Islet precursor cell (in vitro differentiated cells): ENCODE results near the gene COPZ2.
"Not testable (repeated sequence)": the region's sequence is repeated elsewhere in the genome, so short reads cannot be mapped to it uniquely, and the experiment has no call there.

Source experiments
- DNase-seq: peaks from one replicate; pipeline ENCODE4 v3.0.0-alpha.2; 2018

COPZ2 gene

DNA sequence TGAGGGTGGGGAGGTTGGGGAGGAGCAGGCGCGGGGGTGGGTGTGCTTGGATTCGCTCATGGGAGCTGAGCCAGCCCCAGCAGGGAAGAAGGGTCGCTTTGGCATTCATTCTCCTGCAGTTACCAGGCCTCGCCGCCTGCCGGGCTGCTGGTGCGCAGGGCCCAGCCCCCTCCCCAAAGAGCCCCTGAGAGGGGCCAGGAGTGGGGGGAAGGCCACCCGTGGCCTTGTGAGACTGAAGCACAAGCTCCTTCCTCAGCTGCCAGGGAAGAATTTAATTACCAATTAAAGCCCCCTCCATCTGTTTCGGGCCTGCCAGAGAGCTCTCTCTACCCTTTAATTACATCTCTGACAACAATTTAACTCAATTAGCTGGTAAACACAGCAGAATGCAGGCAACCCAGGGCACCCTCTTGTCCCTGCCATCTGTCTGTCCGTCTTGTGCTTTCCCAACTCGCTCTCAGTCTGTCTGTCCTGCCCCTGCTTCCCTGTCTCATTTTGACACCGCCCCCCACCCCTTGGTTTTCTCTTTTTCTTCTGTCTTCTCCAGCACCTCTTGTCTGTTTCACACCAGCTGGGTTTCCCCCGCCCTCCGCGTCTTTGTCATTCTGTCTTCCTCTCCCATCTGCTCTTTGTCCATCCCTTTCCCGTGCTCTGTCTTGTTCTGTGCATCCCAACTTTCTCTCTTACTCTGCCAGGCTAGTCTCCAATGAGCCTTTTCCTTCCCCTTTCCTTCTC is 34.0 kb downstream of the COPZ2 start:
- peak; percentile 87 for DNase-seq

DNA sequence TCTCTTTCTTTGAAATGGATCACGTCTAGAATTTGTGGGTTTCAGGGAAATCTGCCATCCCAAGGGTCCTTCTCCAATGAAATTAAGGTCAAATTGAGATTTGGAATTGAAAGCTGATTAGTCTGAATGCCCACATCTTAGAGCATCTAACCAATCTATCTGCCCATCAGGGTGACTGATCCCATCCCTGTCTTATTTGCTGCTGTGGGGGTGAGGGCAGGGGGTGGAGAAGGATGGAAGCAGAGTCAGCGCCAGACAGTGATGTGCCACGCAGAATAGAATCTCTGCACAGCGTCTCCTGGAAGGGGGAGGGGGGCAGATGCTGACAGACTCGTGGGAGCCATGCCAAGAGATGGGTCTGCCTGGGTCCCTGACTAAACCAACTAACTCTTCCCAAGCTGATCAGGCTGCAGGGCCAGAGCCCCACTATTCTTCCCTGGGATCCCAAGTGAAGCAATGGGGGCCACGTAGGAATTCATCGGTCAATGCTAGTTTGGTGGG is 34.6 kb downstream of the COPZ2 start:
- peak; percentile 78 for DNase-seq

DNA sequence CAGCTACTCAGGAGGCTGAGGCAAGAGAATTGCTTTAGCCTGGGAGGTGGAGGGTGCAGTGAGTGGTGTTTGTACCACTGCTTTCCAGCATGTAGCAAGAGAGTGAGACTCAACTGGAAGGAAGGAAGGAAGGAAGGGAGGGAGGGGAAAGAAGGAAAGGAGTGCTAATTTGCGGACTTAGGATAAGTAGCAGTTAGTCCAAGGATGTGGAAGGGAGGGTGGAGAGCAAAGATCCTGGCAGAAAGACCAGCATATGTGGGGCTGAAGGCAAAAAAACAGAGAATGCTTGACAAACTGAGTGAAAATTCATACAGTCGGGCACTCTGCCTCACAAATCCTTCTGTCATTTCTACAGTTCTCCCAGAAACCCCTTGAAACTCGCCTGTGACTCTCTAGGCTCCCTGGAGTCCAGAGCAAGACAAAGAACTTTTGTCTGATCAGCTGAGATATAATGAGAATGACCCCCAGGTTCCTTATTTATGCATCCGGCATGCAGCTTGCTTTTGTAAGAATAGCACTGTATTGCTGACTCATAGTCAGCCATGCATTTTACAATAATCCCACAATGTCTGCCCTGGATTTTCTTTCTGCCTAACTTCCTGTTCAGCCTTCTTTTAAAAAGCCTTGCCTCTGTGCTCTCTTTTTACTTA is 35.2 kb downstream of the COPZ2 start:
- DNase-seq = peak; percentile 74

DNA sequence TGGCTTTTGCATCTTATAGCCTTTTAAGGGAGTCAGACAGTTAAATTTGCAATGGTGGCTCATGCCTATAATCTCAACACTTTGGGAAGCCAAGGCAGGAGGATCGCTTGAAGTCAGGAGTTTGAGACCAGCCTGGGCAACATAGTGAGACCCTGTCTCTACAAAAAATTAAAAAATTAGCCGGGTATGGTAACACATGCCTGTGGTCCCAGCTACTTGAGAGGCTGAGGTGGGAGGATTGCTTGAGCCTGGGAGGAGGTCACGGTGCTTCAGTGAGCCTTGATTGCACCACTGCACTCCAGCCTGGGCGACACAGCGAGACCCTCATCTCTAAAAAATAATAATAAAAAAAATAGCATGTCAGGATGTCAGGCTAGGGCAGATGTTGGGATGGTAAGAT is 35.9 kb downstream of the COPZ2 start:
- not testable (repeated sequence) for DNase-seq

DNA sequence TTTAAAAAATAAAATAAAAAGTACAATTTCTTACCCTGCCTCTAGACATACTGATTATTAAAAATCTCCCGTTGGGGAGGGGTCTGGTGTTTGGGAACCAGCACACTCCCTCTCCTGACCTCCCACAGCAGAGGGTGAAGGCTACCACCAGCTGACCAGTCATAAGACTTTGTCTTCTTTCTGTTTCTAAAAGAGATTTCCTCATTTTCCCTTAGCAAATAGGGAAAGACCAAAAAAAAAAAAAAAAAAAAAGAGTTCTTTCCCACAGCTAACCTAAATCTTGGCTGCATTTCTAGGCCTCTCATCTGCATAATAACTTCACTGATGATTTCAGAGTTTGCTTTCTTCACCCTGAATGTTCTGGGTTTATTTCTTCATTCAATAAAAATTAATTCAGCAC is 36.4 kb downstream of the COPZ2 start:
- DNase-seq = no peak

DNA sequence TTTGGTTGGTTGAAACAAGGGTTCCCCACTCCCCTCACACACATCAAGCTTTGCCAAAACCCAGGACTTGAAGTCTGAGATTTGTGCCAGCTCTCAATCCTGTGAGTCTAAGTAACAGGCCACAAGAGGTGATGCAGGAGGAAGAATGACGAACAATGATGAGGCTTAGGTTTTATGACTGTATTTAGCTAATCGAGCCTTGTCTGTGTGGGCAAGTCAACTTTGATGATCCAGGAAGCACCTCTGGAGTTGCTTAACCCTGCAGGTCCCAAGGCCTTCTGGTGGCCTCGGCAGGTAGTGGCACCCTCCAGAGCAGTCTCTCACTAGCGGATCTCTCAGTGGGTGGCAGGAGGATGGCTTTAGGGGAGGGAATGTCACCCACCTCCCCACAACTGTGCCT is 38.0 kb downstream of the COPZ2 start:
- DNase-seq = no peak

DNA sequence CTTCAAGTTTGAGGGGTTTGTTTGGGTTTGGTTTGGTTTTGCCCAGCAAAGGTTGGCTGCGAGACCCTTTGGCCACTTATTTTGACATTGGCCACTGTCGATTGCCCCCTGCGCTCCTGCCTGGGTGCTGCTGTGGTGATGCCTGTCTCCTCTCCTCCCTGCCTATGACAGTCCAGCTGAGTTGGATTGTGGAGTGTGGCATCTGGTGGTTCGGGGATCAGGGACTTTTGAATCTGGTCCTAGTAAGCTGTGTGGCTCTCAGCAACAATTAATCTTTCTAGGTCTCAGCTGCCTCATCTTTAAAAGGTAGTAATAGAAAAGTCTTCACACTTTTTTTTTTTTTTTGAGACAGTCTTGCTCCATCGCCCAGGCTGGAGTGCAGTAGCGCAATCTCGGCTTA is 39.6 kb downstream of the COPZ2 start:
- DNase-seq = no peak

DNA sequence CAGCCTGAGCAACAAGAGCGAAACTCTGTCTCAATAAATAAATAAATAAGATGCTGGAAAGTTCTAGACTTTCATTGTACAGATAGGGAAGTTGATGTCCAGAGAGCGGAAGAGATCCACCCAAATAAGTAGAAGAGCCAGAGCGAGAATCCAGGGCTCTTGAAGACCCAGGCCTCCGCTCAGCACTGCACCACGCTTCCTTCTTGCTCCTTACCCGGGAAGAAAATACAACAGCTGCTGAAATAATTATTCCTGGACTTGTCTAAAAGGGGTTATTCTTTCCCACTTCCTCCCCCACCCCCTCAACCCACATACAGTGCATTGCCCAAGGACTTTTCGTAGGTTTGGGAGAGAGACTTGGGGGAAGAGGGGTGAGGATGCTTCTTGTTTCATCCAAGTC is 40.0 kb downstream of the COPZ2 start:
- DNase-seq = no peak

DNA sequence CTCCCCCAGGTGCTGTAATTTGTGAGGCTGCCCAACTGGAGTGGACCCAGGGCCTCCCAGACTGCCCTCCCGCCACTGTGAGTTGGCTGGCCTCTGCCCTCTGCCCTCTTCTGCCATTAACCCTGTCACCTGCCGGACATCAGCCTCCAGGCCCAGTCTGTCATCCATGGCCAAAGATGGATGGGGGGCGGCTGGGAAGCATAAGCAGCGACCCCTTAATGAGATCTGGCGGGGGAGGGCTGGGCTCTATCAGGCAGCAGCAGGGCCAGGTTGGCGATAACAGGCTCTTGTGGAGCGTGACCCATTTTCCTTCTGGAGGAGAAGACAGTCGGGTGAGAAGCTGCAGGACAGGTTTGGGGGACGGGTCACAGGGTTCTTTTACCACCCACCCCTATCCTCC is 41.4 kb downstream of the COPZ2 start:
- no peak for DNase-seq

DNA sequence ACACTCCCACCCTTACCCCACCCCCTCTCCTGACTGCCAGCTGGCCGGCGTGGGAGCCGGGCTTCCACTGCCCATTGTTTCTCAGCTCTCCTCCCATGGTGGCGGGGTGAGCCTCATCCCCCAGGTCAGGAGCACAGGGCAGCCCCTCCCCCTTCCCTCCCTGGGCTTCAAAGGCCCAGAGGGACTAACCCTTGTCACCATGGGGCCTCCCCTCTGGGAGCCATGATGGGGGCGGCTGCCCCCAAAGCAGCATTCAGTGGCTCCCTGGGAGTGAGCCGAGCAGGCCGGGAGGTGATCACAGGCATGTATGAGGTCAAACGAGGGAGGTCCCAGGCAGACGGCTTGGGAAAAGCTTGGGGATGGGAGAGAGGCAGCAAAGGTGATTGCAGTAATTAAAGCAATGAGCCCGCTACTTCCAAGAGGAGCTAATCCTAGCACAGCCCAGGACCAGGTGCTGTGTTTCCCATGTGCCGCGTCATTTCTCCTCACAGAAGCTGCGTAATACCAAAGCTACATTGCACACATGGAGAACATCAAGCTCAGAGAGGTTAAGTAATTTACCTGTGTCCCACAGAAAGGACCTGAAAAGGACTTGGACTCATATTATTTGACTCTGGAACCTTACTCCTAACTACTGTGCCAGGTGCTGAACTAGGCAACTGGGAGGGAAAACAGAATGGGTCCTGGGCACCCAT is 42.2 kb downstream of the COPZ2 start:
- peak; percentile 65 for DNase-seq

DNA sequence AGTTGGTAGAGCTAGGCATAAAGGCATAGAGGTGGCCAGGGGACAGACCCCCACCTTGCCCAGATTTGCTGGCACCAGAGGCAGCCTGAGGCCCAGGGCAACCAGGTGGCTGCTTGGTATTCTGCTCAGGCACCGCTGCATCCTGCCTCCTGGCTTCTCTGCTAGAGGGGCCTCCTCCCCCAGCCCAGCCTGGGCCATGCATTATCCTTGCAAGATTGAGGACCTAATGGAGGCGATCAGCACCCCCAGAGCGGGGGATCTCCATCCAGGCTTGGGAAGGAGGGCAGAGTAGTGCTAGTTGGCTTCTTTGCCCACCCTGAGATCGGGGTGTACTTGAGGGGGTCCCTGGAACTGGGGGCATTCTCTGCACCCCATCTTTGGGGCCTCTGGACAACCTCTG is 42.9 kb downstream of the COPZ2 start:
- DNase-seq = no peak

DNA sequence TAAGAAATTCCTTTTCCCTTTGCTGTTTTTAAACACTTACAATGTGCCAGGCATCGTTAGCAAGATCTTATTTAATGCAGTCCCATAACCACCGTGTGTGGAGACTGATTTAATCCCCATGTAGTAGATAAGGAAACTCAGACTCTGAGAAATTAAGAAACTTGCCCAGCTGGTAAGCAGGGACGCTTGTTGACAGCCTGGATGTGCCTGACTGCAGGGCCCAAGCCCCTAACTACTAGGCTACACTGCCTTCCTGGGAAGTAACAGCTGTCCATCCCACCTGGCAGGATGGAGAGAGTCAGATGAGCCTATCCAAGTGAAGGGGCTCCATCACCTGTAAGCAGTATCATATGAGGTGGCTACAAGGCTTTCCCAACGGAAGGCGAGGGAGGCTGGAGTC is 43.6 kb downstream of the COPZ2 start:
- DNase-seq = no peak

DNA sequence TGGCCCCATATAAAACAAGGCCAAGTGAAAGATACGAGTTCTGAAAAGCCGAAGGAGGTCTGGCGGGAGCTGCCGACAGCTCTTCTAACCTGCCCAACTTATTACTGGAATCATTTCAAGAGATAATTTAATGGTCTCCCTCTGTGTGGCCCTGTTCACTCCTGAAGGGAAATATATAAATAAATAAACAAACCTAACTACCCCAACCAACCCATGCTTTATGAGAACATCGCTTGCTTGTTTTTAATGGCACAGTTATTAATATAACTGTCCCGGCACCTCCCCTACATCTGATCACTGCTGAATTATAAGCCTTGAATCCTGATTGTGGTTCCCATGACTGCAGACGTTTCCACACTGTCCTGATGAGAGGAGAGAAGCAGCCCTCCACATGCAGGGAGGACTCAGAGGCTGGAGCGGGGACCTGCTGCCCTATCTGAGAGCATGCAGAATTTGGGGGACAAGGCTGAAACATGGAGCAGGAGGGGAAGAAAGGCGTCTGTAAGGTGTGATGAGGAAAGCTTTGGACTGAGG is 44.5 kb downstream of the COPZ2 start:
- no peak for DNase-seq

DNA sequence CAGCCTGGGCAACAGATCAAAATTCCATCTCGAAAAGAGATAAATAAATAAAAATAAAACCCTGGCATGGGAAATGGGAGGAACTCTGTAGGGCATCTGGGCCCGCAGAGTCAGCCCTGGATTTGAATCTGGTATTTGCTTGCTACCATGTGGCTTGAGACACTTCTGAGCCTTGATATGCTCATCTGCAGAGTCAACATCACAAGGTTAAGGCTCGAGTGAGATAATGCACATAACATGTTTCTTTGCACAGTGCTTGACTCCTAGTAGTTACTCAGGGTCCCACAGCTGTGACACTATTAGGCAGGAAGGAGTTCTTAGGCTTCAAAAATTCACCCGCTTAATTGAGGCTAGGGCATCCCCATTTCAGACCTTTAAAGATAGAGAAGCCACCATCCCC is 45.4 kb downstream of the COPZ2 start:
- DNase-seq = no peak

DNA sequence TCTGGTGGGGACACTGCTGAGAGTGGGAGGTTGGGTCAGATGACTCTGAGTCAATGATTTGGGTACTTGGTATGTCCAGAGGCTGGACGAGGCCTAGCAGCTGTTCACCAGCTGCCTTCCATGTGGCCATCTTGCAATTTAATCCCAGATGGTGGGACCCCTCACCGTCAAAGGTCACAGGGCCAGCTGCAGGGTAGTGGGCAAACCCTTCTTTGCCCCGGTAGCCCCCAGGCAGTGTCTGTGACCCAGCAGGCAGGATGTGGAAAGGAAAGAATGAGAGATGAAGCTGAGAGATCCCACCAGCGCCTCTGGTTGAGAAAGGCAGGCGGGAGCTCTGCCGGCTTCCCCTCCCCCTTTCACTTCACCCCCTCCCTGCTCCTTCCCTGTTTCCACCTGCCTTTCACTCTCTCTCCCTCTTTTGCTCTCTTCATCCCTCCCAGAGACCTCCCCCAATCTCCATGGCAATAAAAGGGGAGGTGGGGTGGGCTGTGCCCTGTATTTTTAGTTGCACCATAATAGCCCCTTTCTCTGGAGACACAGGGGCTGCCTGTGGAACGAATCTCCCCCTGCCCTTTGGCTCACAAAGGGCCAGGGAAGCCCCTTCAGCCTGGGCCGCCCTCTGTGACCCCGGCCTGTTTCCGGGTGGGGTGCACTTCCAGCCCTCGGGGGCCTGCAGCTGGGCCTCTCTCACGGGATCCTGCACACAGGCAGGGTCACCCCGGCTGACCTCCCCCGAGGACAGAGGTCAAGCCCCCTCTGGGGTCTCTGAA is 46.5 kb downstream of the COPZ2 start:
- no peak for DNase-seq

DNA sequence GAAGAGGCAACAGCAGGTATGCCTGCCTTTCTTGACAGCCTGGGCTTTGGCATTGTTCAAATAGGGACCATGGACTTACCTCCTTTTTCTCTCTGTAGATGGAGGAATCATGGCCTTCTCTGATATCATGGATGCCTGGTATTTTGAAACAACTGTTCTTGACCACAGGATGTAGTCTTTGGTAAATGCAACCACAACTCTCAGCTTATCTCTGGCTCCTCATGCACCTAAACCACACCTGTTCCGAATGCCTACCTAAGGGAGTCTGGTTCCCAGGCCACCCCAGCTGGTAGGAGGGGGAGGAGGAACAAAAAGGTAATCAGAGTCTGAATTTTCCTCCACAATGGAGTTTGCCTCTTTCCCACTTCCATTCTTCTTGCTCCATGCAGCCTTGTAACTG is 47.9 kb downstream of the COPZ2 start:
- no peak for DNase-seq

DNA sequence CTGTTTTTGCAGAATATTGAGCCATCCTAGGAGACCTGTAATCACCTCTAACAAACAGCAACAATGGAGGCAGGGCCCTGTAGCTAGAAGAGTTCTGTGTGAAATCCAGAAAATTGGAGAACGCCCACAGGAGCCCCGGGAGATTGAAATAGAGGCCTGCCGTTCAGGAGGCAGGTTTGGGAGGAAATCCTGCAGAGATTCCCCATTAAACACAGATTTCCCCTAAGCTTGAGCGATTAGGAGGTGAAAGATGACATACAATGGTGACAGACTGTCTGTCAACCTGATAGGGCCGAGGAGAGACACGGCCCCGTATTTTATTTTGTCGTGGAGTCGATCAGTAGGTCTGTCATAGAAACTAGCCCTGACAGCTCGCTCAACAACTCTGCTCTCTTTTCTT is 48.4 kb downstream of the COPZ2 start:
- no peak for DNase-seq

DNA sequence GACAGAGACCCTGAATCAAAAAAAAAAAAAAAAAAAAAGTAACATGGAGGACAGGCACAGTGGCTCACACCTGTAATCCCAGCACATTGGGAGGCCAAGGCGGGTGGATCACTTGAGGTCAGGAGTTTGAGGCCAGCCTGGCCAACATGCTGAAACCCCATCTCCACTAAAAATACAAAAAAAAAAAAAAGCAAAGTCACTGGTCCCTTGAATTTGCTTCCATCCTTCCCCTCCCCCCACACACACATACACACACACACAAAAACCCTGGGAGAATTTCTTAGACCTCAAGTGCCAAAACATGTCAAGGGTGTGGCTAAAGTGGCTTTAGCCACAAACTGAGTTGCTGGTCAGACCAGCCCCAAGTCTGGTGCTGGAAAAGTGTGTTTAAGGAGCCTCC is 49.2 kb downstream of the COPZ2 start:
- not testable (repeated sequence) for DNase-seq

DNA sequence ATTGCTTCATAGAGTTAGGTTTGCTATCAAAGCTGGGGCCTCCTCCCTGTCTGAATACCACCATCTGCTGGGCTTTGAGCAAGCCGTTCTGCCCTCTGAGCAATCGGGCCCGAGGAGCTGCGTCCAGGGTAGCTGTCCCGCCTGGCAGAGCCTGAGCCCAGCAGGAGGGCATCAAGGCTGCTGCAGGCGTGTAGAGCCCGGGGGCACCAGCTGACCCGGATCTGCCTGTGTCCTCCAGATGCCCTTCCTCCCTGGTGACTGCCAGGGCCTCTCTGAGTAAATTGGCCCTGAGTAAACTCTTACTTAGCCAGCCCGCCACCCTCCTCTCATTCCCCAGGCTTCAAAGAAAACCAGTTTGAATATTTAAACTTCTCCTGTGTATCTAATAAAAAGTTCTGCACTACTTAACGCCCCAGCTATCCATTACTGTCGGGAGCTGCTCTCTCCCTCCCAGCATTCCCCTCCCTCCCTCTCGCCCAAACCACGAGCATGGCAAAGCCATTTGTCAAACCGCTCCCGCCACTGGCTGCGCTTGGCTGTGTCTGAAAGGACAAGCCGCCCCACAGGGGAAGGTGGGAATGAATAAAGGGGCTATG is 50.3 kb downstream of the COPZ2 start:
- peak; percentile 78 for DNase-seq

DNA sequence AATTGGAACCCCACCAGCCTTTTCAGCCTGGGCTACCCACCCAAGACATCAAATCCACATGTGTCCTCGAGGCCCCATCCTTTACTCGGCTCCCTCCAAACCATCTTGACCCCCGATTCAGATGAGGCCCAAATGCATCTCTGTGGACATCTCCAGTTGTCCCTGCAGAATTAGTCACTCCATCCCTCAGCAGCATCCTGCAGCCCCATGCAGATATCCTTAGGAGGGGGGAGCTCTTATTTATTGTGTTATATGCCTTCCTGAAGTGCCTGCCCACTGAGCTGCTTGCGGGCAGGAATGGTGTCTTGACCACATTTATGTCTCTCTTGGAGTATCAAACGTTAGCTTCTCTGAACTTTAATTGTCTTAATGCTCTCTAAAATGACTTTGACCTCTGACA is 51.1 kb downstream of the COPZ2 start:
- DNase-seq = no peak

DNA sequence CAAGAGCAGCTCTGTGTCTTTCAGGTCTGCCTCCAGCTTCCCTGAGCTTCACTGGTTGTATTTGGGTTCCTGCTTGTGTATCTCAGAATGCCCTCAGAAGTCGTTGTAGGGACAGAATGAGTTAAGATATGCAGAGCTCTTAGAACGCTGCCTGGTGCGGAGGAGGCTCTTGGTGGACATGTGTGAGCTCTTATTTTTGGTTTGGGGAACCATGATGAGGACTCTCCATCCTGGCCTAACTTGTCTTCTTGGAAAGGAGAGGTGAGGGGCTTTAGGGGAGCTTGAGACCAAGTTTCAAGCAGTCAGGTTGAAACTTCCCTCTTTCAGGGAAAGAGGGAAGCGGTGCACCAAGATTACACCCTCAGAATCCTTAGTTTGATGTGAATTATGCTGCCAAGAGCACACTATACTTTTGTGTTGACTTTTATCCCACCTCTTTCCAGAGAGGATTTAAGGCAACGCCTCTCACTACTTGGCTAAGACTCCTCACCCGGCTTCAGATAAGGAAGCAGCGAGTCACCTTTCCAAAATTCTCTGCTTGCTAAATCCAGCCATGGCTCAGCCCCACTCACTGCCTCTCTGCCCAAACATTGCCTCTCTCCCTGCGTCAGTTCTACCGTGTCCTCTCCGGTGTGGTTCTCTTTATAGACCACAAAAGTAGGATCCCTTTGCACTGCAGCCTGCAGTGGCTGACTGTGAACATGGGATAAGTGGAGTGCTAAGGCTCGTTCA is 53.9 kb downstream of the COPZ2 start:
- no peak for DNase-seq
